GM19395 (cell line): ENCODE measurements around the gene COG7.
"Not testable (repeated sequence)": the region's sequence is repeated elsewhere in the genome, so short reads cannot be mapped to it uniquely, and the experiment has no call there.

Experiments
- ATAC-seq: cut with Tn5 transposase; IDR thresholded peaks from one replicate; pipeline ENCODE4 v1.9.1; 2021; ENCODE audit warnings: mild to moderate bottlenecking, moderate library complexity; ENCODE audit not compliant: unreplicated experiment

The COG7 gene

DNA sequence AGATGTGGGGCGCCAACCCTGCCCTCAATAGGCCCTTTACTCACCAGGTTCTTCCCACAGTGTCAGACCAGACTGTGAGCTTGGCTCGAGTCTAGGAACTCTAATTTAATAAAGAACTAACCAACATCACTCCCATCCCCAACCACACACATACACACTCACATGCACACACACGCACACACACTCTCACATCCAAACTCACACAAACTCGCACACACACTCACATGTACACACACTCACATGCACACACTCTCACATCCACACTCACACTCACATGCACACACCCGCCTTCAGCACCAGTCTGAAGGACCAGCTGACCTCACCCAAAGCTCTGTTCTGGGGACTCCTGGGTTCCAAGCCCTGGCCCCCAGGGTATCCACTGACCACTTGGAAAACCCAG, 63.8 kb downstream of the COG7 start:
- ATAC-seq, result no peak

DNA sequence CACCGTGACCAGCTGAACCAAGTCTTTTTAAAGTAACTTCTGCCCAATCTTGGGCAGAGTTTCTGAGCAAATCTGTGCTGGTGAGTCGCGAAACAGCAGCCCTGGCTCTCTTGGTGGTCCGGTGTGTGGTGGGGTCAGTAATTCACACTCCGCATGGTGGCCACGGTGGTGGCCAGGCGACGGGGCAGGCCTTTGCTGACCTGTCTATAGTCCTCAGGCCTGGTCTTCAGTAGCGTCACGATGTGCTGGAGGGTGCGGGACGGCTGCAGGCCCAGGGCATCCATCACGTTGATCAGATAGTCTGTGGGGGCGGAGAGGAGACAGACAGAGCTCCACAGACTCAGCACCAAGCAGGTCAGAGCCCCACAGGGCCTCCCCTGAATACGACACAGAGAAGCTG, 64.2 kb downstream of the COG7 start:
- ATAC-seq, result no peak

DNA sequence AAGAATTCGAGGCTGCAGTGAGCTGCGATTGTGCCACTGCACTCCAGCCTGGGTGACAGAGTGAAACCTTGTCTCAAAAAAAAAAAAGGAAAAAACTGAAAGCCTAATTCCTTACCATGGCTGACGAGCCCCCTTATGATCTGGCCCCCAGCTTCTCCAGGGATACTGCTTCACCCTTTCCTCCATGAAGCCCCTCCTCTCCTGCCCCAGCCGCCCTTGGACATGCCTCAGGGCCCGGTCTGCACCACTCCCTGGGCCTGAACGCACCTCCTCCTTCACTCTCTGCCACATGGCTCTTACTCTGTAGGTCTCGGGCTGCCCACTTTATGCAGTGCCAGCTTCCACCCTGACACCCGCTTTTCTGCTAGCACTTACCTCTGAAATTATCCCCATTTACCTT, 65.3 kb downstream of the COG7 start:
- ATAC-seq, result no peak

DNA sequence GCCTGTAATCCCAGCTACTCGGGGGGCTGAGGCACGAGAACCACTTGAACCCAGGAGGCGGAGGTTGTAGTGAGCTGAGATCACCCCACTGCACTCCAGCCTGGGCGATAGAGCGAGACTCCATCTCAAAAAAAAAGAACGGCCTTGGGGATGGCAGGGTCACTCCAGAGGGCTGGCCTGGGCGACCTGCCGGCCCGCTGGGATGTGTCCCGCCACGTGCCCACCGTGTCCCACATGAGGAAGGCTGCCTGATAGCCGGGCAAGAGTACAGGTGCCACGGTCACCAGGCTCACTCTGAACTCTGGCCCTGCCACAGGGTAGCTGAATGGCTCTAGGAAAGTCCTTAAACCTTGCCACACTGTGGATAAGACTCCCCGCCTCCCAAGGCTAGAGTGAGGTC, 67.5 kb downstream of the COG7 start:
- no peak for ATAC-seq

DNA sequence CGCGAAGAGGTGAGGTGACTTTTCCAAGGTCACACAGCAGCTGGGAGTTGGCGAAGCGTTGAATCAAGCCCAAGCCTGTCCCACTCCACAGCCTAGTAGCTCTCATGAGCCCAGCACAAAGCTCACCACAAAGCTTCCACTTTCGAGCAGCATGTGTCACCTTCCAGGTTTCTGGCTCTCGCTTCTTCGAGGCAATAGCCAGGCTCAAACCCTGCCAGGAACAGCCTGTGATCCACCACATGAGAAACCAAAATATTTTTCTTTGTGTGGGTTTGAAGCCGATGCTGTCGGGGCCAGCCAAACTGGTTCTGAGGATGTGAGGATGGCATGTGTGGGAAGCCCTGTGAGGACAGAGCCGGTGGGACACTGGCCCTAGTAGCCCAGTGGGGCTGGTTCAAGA, 68.1 kb downstream of the COG7 start:
- no peak for ATAC-seq

DNA sequence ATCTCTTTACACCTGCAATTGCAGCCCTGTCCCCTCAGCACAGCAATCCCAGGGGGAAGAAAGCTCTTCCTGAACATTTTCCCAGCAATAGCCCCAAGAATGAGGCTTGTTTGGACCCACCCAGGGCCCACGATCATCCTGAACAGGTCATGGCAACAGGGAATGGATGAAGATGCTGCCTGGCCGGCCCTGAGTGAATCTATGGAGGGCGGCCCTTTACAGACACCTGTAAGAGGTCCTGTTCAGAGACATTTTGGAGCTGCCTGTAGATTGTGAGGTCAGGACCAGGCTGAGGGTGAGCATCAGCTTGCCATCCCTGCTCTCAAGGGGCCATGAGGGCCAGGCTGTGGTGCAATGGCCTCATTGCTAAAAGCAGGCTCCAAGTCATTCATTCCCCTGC, 69.1 kb downstream of the COG7 start:
- no peak for ATAC-seq

DNA sequence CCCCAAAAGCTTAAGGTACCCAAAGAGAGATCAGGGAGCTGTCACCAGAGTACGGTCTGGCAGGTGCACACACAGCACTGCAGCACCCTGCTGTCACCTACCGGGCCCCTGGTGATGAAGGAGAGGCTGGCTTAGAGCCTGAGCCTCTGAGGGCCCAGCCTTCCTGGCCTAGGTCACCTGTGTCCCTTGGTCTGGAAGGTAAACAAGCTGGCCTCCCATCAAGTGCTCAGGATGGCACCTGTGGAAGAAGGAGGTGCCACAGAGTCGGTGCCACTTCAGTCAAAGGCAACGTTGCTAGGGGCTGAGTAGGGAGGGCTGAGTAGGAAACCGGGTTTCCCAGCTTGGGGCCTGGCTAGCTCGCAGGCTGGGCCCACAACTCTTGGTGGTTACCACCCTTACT, 70.7 kb downstream of the COG7 start:
- ATAC-seq, result no peak

DNA sequence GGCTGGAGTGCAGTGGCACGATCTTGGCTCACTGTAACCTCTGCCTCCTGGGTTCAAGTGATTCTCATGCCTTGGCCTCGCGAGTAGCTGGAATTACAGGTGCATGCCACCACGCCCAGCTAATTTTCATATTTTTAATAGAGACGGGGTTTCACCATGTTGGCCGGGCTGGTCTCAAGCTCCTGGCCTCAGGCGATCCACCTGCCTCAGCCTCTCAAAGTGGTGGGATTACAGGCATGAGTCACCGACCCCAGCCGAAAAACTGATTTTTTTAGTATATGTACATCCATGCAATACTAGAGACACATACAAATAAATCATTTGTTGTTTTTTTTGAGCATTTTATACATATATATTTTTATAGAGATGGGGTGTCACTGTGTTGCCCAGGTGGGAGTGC, 71.3 kb downstream of the COG7 start:
- not testable (repeated sequence) for ATAC-seq

DNA sequence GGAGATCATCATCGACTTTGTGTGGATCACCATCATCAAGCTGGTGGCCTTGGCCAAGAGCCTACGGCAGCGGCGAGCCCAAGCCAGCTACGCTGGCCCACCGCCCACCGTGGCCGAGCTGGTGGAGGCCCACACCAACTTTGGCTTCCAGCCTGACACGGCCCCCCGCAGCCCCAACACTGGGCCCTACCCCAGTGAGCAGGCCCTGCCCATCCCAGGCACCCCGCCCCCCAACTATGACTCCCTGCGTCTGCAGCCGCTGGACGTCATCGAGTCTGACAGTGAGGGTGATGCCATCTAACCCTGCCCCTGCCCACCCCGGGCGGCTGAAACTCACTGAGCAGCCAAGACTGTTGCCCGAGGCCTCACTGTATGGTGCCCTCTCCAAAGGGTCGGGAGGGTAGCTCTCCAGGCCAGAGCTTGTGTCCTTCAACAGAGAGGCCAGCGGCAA, 72.5 kb downstream of the COG7 start:
- ATAC-seq, result no peak

DNA sequence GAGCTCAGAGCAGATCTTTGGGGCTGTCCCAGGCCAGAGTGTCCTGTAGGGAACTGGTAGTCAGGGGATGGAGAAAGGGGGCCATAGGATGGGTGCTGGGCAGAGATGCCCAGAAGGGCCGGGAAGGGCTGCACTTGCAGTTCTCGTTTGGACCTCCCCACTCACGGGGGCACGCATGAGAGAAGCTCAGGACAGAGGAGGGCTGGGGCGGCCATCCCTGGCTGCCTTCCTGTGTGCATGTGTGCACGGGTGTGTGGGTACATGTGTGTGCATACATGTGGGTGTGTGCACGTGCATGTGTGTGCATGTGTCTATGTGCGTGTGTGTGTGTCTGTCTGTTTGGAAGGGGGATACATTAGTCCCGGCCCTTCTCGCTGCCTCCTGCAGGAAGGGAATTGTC, 73.3 kb downstream of the COG7 start:
- no peak for ATAC-seq

DNA sequence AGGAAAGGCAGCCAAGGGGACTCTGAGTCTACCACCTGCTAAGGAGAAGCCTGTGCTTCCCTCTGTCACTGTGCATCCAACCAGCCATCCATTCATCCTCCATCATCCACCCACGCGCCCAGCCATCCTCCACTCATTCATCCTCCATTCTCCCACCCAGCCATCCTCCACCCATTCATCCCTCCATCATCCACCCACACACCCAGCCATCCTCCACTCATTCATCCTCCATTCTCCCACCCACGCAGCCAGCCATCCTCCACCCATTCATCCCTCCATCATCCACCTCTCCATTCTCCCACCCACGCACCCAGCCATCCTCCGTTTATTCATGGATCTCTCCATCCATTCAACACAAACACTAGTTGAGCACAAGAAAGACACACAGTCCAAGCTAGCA, 74.1 kb downstream of the COG7 start:
- no peak for ATAC-seq

DNA sequence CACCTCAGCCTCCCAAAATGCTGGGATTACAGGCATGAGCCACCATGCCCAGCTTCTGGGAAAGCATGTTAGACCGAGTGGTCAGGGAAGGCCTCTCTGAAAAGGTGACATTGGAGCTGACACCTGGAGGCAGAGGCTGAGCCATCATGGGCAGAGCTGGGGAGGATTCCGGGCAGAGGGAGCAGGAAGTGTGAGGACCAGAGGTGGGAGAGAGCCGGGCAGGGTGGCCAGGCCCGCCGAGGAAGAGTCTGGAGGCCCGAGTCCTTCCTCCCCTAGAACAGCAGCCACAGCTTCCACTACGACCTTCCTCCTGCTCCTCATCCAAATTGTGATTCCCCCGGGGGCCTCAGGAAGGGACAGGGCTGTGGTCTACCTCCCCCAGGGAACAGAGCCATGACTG, 74.7 kb downstream of the COG7 start:
- ATAC-seq, result no peak

DNA sequence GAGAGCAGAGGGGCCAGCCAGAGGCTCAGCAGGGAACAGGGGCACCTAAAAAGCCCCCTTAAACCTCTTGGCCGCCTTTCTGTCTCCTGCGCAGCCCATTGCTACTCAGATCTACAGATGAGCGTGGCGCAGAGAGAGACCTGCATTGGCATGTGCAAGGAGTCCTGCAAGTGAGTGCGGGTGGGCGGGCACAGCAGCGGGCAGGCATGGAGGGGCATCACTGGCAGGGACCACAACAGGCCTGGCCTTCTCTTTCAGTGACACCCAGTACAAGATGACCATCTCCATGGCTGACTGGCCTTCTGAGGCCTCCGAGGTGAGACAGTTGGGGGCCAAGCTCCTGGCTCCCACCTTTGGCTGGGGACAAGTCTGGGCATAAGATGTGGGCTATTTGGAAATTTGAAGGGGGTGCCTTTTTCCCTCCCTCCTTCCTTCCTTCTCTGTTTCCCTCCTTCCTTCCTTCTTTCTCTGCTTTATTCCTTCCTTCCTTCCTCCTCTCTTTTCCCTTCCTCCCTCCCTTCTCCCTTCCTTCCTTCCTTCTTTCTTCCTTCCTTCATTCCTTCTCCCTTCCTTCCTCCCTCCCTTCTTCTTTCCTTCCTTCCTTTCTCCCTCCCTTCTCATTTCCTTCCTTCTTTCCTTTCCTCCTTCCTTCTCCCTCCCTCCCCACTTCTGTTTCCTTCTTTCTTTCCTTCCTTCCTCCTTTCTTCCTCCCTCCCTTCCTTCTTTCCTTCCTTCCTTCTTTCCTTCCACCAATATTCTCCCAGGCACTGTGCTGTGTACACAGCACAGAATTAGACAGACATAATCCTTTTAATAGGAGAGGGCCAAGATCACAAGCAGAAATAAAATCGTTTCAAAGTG, 75.7 kb downstream of the COG7 start:
- ATAC-seq, result no peak

DNA sequence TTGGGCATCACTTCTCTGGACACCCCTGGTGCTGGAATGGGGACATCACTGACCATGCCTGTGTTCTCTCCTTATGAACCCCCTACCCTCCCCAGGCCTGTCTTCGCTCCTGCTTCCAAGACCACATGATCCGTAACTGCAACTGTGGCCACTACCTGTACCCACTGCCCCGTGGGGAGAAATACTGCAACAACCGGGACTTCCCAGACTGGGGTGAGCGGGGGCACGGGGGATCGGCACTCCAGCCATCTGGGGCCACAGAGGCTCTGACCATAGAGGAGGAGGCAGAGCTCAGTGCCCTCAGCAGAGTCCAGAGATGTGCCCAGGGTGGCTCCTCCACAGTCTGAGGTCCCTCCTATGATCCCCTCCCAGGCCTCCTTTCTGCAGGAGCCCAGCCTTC, 77.3 kb downstream of the COG7 start:
- no peak for ATAC-seq

DNA sequence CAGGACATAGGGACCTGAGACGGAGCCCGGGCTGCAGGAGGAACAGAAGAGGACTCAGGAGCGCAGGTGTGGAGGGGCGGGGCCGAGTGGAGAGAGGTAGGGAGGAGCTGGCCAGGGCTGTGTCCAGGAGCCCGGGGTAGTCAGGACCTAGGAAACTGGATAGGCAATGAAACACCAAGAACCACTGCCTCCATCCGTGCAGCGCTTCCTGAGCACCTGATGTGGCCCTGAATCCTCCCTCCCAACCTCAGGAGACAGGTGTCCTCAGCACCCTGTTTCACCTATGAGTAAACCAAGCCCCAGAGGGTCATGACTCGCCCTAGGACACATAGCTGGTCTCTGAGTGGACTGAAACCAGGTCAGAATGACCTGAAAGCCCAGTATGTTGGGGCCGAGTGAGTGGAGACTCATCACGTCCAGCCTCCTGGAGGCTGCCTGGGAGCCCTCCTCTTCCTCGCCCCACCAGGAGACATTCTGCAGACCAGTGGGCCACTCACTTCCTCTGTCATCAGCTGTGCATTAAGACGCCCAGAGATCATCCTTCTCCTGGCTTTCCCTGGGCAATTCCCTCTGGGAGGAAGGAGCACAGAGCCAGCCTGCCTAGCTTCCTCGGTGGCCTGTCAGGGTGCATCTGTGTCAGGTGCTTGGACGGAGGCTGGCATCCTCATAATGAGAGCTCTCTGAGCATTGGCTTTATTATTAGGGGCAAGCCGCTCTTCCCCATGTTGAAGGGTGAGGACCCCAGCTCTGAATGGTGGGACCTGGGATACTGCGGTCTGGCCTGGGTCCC, 78.1 kb downstream of the COG7 start:
- ATAC-seq, result no peak

DNA sequence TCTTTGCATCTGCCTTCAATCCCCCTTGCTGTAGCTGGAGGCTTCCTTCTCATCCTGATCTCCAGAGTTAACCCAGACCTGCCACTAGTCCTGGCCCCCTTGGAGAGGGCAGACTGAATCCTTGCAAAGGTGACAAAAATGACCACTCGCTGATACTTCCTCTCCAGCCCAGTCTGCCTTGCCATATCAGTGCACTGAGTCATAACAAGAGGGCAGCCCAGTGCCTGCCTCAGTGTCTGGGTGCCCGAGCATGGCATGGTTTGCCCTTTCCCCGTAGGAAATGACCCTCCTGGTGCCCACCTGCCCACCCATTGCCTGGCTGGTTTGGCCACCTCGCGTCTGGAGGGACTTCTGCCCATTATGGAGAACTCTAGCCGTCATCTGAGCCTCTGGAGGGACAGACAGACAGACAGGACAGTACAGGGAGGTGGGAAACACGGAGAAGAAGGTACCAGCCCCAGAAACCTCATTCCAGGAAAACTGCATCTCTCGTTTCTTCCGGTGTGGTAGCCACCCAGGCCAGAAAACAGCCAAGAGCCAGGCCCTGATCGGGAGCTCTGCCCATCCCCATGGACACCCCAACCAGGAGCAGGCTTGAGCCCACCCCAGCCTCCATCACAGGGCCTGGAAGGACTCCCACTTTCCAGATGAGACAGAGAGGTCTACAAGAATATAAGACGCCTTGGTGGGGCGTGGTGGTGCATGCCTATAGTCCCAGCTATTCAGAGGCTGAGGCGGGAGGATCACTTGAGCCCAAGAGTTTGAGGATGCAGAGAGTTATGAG, 79.4 kb downstream of the COG7 start:
- ATAC-seq, result no peak

DNA sequence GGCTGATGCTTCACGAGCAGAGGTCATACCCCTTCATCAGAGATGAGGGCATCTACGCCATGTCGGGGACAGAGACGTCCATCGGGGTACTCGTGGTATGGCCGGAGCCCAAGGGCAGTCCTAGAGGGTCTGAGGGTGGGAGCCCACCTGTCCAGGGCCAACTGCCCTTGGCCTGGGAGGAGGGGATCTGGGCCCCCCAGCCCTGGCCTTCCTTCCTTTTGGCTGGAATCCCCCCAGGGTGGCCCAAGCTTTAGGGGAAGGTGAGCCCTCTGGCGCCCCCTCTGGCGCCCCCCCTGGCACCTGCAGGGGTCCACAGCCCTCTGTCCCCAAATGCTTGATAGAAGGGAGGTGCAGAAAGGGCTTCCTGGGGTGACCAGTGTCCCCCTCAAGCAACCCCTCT, 81.6 kb downstream of the COG7 start:
- no peak for ATAC-seq

DNA sequence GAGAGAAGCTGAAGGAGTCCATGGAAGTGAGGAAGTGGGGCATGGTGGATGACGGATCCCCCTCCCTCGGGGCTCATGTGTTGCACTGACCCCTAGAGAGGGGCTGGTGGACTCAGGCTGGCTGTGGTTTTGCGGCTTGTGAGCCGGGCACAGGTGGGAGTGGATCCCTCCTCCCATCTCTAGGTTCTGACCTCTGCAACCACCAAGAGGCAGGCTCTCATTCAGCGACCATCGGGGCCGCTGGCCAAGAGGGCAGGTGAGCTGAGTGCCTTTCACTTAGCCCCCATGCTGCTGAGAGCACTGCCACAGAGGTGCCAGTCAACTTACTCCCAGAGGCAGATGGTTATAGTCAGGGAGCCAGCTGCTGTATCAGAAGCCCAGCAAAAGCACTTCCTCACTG, 83.6 kb downstream of the COG7 start:
- ATAC-seq, result no peak

DNA sequence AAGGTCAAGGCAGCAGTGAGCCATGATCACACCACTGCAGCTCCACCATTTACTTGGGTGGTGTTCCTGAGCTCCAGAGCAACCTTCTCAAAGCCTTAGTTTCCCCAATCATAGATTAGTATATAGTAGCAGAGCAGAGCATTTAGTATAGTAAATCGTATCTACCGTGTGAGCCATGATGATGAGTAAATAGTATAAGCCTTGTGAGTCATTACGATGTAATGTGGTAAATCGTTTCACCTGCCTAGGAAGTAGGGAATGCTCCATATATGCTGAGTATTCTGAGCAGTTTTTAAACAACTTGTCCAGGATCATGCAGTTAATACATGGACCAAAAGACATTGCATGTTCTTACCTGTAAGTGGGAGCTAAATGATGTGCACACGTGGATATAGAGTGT, 84.5 kb downstream of the COG7 start:
- no peak for ATAC-seq

DNA sequence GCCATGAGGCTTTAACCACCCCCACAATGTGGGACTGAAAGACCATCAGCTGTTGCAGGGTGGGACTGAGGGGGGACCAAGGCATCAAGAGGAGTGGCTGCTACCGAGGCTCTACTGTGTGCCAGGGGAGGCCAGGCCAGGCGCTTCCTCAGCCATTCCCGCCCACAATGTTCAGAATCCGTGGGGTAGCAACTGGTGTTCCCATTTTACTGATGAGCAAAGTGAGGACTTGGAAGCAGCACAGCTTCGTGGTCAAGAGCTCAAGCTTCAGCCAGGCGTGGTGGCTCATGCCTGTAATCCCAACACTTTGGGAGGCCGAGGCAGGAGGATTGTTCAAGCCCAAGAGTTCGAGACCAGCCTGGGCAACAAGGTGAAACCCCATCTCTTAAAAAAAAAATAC, 85.0 kb downstream of the COG7 start:
- ATAC-seq, result no peak

DNA sequence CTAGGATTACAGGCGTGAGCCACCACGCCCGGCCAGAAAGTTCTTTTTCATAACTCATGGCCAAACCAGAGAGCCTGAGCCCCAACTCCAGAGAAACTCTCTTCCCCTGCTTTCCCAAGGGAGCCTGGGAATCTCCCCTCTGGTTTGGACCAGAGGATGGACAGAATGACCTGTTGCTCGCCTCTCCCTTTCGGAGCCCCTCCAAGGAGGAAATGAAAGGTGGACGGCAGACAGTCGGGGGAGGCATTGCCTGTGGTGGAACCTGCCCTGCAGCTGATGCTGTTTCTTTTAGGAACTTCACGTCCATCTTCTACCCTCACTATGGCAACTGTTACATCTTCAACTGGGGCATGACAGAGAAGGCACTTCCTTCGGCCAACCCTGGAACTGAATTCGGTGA, 85.4 kb downstream of the COG7 start:
- ATAC-seq, result no peak

DNA sequence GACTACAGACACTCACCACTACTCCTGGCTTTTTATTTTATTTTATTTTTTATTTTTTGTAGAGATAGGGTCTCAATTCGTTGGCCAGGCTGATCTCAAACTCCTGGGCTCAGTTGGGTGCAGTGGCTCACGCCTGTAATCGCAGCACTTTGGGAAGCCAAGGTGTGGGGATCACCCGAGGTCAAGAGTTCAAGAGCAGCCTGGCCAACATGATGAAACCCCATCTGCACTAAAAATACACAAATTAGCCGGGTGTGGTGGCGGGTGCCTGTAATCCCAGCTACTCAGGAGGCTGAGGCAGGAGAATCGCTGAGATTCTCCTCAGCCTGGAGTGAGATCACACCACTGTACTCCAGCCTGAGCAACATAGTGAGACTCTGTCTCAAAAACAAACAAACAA, 86.6 kb downstream of the COG7 start:
- not testable (repeated sequence) for ATAC-seq
